IPS DF 19.7 (cell line): ENCODE data around the gene CTAGE1.
"Not testable (repeated sequence)": the region's sequence is repeated elsewhere in the genome, so short reads cannot be mapped to it uniquely, and the experiment has no call there.

Experiments used
- DNase-seq: peaks from one replicate; pipeline ENCODE4 v3.0.0-alpha.2; 2013; ENCODE audit warnings: low read depth, low spot score

The CTAGE1 gene, protein sequence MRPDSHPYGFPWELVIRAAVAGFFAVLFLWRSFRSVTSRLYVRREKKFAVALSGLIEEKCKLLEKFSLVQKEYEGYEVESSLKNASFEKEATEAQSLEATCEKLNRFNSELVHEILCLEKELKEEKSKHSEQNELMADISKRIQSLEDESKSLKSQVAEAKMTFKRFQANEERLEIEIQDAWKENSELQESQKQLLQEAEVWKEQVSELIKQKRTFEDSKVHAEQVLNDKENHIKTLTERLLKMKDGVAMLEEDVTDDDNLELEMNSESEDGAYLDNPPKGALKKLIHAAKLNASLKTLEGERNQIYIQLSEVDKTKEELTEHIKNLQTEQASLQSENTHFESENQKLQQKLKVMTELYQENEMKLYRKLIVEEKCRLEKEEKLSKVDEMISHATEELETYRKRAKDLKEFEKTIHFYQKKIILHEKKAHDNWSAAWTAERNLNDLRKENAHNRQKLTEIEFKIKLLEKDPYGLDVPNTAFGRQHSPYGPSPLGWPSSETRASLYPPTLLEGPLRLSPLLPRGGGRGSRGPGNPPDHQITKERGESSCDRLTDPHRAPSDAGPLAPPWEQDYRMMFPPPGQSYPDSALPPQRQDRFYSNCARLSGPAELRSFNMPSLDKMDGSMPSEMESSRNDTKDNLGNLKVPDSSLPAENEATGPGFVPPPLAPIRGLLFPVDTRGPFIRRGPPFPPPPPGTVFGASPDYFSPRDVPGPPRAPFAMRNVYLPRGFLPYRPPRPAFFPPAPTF

GRCh38 chr18:22417496-22418188 lies at the start of gene CTAGE1:
Gene CTAGE1, minus strand, starts transcription at chr18:22417915. Its CDS starts 104 bp downstream, at chr18:22417811.
- DNase-seq = peak; percentile 48

DNA sequence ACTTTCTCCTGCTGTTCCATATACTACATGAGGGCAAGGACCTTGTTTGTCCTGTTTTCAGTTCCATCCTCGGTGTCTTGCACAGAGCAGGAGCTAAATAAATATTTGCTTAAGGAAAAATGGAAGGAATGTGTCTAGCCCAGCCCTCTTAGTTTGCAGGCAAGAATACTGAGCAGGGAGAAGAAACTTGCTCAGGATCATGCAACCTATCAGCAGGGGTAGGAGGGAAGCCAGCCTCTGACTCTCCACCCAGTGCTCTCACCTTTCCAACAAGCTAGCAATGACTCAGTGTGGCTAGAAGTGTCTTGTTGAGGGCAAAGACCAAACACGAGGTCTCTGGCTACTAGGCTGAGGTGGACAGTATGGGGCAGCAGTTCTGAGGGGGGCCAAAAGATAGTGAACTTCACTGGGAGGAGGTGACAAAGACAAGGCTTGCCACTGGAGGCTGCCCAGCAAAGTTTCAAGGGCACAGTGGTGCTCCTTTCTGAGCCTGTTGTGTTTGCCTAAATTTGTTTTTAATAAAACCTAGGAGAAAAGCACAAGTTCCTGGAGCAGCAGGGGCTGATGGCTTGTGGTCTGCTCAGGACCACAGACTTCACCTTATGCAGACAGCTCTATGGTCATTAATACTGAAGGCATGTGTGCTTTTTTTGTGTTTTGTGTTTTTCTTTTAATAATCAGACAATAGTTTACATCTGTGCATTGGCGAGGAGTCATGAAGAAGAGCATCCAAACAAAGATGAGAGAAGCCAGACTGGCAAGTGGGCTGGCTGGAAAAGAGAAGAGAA lies 49.1 kb upstream of the CTAGE1 start:
- DNase-seq = no peak

GRCh38 chr18:22465859-22466457 lies 48.2 kb upstream of the CTAGE1 start:
- DNase-seq = no peak

DNA sequence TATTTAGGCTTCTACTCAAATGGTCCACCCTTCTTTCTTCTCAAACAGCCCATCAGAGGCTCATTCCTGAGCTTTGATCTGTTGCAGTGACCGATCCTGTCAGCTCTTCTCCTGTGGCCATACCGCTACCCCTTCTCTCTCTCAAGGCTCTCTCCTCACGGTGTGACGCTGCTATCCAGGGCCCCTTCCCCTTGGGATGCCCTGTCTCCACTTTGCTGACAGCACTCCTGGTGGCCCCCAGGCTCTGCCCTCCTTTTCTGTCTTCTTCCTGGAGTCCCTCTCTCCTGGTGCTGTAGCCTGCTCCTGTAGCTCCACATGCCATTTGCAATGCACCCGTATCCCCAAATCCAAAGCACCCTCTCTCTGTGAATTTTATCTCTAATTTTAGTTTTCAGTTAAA lies 45.4 kb upstream of the CTAGE1 start:
- DNase-seq = no peak

DNA sequence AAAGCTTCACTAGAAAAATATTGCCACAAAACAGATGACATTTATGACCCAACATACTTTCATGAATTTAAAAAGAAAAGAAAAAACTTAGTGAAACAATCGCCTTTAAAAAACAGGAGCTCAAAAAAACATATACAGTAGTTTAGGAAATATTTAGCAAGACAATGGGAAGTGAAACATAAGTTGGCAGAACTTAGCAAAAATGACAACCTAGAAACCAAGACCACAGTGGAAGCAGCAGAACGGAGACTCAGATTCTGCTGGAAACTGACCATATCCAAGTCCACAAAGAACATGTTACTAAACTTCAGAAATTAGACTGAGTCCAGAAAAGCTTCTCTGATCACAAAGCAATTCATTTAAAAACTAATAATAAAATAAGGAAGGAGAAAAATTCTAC lies 41.8 kb upstream of the CTAGE1 start:
- no peak for DNase-seq

- no peak for DNase-seq
These were observed 39.8 kb upstream of the CTAGE1 start for GRCh38 chr18:22457524-22457923.

DNA sequence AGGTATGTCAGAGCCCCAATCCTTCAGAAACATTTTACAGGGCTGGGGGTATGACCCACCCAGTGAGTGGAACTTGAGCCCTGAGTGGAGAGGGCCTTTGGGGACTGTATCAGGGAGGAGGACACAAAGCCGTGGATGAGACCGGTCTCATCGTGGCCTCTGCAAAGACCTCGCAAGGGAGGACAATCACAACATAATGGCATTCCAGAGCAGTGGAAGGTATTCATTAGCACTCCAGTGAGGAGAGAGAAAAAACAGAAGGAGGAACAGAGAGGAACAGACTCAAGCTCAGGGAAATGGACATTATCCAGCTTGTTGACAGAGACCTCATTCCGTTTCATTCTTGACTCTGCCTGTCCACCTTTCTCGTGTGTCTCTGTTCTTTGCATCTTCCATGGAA lies 38.8 kb upstream of the CTAGE1 start:
- no peak for DNase-seq

DNA sequence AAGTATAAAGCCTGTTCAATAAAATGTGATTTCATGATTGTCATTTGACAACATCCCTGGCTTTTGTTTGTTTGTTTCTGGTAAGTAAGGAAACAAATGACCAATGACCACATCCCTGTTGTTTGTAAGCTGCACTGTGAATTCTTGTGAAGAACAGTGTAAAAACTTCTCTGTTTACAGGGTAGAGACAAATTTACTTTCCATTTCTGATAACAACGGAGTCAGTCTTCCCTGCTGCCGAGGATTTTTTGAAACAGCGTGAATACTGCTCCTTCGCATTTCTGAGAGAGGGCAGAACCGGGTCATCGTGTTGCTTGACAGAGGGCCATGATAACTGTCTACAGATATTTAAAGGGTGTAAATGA lies 38.4 kb upstream of the CTAGE1 start:
- no peak for DNase-seq

- no peak for DNase-seq
These were observed 37.9 kb upstream of the CTAGE1 start for GRCh38 chr18:22455425-22456115.

DNA sequence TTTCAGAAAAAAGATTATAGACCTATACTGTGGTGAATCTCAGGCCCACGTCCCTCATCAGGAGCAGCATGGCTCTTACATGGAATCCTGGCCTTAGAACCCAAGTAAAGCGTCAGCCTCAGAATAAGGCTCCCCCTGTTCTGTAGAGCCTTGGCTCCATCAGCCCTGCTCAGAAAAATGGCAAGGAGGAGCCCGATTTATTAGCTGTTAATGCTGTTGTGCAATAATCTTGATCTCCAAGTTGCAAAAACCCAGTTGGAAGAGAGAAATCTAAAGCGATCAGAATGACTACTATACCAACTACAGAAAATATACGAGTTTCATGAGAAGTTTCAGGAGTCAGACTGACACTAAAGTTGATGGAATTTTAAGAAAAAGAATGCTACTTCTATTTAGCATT lies 35.6 kb upstream of the CTAGE1 start:
- no peak for DNase-seq

GRCh38 chr18:22452226-22452668 lies 34.5 kb upstream of the CTAGE1 start:
- DNase-seq = no peak

DNA sequence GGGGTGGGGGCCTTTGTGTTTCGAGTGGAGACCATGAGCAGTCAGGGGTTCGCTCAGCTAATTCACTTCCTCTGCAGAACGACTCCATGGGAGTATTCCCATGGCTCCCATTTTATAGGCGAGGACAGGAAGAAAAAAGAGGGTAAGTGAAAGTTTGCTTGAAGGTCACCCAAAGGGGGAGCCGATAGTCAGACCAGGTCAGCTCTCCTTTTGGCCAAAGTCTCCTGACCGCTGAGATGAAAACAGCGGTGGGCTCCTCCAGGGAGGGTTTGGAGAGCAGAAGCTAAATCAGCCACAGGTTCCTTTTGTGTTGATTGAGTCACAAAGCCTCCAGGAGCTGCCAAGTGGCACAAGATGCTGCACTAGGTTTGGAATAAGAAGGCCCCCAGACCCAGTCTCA lies 34.1 kb upstream of the CTAGE1 start:
- DNase-seq = peak; percentile 38

DNA sequence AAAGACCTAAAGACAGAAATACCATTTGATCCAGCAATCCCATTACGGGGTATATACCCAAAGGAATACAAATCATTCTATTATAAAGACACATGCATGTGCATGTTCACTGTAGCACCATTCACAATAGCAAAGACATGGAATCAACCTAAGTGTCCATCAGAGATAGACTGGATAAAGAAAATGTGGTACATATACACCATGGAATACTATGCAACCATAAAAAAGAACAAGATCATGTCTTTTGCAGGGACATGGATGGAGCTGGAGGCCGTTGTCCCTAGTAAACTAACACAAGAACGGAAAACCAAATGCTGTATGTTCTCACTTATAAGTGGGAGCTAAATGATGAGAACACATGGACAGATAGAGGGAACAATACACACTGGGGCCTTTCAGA lies 33.1 kb upstream of the CTAGE1 start:
- DNase-seq = not testable (repeated sequence)

GRCh38 chr18:22450318-22450717 lies 32.6 kb upstream of the CTAGE1 start:
- DNase-seq = not testable (repeated sequence)

GRCh38 chr18:22449753-22450152 lies 32.0 kb upstream of the CTAGE1 start:
- DNase-seq = not testable (repeated sequence)

GRCh38 chr18:22448238-22448637 lies 30.5 kb upstream of the CTAGE1 start:
- DNase-seq = no peak

GRCh38 chr18:22447792-22448191 lies 30.1 kb upstream of the CTAGE1 start:
- DNase-seq = no peak

- no peak for DNase-seq
These were observed 29.2 kb upstream of the CTAGE1 start for GRCh38 chr18:22446911-22447310.

DNA sequence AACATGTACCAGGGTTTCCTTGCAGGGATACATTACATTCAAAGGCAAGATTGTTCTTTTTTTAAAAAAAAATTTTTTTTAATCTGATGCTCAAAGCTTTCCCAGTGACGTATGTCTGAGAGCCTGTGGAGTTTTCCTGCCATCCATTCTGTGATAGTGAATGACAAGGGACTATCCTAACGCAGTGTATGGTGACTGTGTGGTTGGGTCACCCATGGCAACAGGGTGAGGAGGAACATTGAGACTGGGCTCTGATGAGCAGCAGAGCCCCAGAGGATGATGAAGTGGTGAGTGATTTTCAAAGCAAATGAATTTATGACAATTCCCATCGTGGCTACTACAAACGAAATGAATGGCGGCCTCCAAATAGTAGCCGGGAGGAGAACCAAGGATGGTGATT lies 28.6 kb upstream of the CTAGE1 start:
- DNase-seq = no peak

GRCh38 chr18:22441638-22442037 lies 23.9 kb upstream of the CTAGE1 start:
- DNase-seq = no peak

DNA sequence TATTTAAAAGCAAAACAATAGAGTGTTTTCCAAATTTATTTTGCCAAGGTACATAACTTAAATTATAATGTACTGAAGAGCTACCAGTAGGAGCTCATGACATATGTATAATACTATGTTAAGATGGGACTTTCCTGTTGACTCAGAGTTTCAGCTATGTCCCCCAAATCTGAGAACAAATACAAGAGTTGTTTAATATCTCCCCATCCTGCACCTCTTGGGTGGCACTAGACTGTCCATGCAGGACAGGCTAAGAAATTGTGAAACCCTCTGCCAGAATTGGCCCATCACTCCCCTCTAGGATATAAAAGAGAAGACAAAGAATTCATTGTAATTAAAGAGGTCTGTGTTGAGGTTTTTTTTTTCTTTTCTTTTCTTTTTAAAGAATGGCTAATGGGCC lies 21.7 kb upstream of the CTAGE1 start:
- DNase-seq = no peak
